GM15510 (cell line): ENCODE results near the gene TH.

Experiments
- POLR2A ChIP-seq: IDR thresholded peaks from 3 replicates; pipeline ENCODE4 v1.6.1; 2011; ENCODE audit warnings: borderline replicate concordance; ENCODE audit not compliant: insufficient read length; ENCODE audit errors: extremely low read depth

The TH gene

GRCh38 chr11:2203440-2204259, 32.0 kb upstream of the TH start:
- TF ChIP-seq POLR2A, result no peak

- TF ChIP-seq POLR2A, result no peak
Observed at GRCh38 chr11:2202900-2203439, 31.4 kb upstream of the TH start.

- TF ChIP-seq POLR2A, result no peak
Observed at GRCh38 chr11:2202071-2202899, 30.7 kb upstream of the TH start.

- TF ChIP-seq POLR2A, result no peak
Observed at GRCh38 chr11:2201542-2201941, 29.9 kb upstream of the TH start.

GRCh38 chr11:2200957-2201519, 29.4 kb upstream of the TH start:
- no peak for TF ChIP-seq POLR2A

GRCh38 chr11:2200536-2200935, 28.9 kb upstream of the TH start:
- TF ChIP-seq POLR2A, result no peak

GRCh38 chr11:2199466-2200341, 28.1 kb upstream of the TH start:
- TF ChIP-seq POLR2A, result no peak

- TF ChIP-seq POLR2A, result no peak
Observed at GRCh38 chr11:2198621-2199365, 27.2 kb upstream of the TH start.

- TF ChIP-seq POLR2A, result no peak
Observed at GRCh38 chr11:2197771-2198520, 26.3 kb upstream of the TH start.

- TF ChIP-seq POLR2A, result no peak
Observed at GRCh38 chr11:2196970-2197770, 25.6 kb upstream of the TH start.

GRCh38 chr11:2195756-2196088, 24.1 kb upstream of the TH start:
- no peak for TF ChIP-seq POLR2A
